ENCODE measurements around the gene GALK1. TPM values are rescaled to one million over a fixed set of nuclear protein-coding genes. Genes with fewer than 3 reads are reported as not detected.
"Not testable (repeated sequence)": the region's sequence is repeated elsewhere in the genome, so short reads cannot be mapped to it uniquely, and the experiment has no call there.

The GALK1 gene
- total RNA-seq, 2 experiments from 2014 or later = 43.4 to 50.7 TPM

DNA sequence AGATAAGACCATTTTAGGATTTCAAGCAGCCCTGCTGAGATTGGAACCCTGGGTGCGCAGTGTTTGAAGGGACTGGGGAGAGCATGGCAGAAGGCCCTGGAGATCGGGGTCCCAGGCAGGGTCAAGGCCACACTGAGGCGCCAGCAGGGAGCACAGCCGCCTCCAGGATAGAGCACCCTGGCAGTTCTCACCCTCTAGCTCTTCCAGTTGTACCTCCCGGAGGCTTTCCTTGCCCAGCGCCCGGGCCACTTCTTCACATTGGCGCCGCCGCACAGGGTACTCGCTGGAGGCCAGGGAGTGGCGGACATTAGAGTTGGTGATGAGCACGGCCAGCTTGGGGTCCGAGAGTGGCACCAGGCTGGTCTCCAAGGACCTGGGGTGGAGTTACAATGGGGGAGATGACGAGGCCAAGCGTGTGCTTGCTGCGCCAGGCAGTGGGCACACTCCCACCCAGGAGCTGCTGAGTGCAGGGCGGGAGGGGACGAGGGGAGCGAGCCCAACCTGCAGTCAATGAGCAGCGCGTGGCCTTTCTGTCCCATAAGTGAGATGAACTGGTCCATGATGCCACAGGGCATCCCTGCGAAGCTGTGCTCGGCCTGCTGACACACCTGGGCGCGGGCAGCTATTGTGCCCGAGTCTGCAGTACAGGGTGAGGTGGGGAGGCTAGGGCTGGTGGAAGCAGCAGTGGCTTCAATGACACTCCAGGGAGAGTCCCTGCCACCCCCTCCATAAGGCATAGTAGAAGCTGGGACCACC lies 2.3 kb downstream of the GALK1 start:
- H3K4me1 Mint-ChIP-seq (ENCODE audit: low read depth) = peaks cover 10% of the 10 kb centered on the region
- DNase-seq (no peak), ATAC-seq (no peak)
- H3K36me3 Mint-ChIP-seq (ENCODE audit: low read depth) = no peaks in the 10 kb centered on the region
- intact Hi-C loops (cut with micrococcal nuclease) = no loop called here
- ChIA-PET POLR2A (interaction anchor here (1.3 to 11.2 kb wide), 3 partner anchors 9 to 13 kb away, joined by 3 to 215 read pairs (median 21); no protein-coding TSS in a partner anchor), CTCF (interaction anchor here (1.3 to 8.7 kb wide), 9 partner anchors 8 to 130 kb away, joined by 4 to 92 read pairs (median 19); partner anchors contain the start of gene SMIM5)
- no peak overlapping the region for H3K27ac Mint-ChIP-seq
- no peaks in the 10 kb centered on the region for H3K9me3 Mint-ChIP-seq
- no peaks in the 10 kb centered on the region for H3K27me3 Mint-ChIP-seq
- TF ChIP-seq, protein P1, sequence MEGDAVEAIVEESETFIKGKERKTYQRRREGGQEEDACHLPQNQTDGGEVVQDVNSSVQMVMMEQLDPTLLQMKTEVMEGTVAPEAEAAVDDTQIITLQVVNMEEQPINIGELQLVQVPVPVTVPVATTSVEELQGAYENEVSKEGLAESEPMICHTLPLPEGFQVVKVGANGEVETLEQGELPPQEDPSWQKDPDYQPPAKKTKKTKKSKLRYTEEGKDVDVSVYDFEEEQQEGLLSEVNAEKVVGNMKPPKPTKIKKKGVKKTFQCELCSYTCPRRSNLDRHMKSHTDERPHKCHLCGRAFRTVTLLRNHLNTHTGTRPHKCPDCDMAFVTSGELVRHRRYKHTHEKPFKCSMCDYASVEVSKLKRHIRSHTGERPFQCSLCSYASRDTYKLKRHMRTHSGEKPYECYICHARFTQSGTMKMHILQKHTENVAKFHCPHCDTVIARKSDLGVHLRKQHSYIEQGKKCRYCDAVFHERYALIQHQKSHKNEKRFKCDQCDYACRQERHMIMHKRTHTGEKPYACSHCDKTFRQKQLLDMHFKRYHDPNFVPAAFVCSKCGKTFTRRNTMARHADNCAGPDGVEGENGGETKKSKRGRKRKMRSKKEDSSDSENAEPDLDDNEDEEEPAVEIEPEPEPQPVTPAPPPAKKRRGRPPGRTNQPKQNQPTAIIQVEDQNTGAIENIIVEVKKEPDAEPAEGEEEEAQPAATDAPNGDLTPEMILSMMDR (IDR thresholded peaks at IDR 0.05) = no peak
- H3K4me3 Mint-ChIP-seq = no peak overlapping the region

GRCh38 chr17:75759978-75760640 lies 4.9 kb downstream of the GALK1 start:
- intact Hi-C loops (cut with micrococcal nuclease); H3K27me3 Mint-ChIP-seq; H3K27ac Mint-ChIP-seq; ATAC-seq; H3K9me3 Mint-ChIP-seq; DNase-seq; H3K4me3 Mint-ChIP-seq; H3K36me3 Mint-ChIP-seq (ENCODE audit: low read depth): not testable (repeated sequence)
- H3K4me1 Mint-ChIP-seq (ENCODE audit: low read depth) = peaks cover 10% of the 10 kb centered on the region
- ChIA-PET POLR2A (interaction anchor here (11.2 kb wide), 1 partner anchor 16 kb away, joined by 215 read pairs; no protein-coding TSS in a partner anchor), CTCF (interaction anchor here (1.2 to 8.7 kb wide), 6 partner anchors 10 to 128 kb away, joined by 3 to 55 read pairs (median 8); partner anchors contain the start of gene SMIM5)

DNA sequence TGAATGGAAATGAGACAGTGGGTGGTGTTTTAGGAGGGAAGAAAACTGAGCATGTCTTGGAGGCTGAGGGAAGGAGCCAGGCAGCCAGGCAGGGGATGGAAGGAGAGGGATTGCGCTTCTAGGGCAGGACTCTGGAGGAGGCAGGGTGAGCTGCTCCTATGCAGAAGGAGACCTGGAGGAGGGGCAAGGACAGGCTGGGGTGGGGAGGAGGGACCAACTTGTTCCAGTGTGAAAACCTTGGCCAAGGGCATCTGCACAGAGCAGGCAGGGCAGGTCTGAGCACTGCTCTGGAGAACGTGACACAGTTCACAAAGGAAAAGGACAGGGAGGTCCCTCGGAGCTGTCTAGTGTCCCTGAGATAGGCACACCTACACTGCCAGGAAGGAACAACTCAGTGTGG lies 5.5 kb downstream of the GALK1 start:
- no peak overlapping the region for H3K4me3 Mint-ChIP-seq
- H3K27me3 Mint-ChIP-seq = no peaks in the 10 kb centered on the region
- no peak overlapping the region for H3K27ac Mint-ChIP-seq
- no peaks in the 10 kb centered on the region for H3K36me3 Mint-ChIP-seq (ENCODE audit: low read depth)
- CTCF ChIA-PET = interaction anchor here (1.2 to 8.7 kb wide), 6 partner anchors 9 to 127 kb away, joined by 3 to 55 read pairs (median 8); partner anchors contain the start of gene SMIM5
- ATAC-seq (no peak), DNase-seq (no peak)
- peaks cover 16% of the 10 kb centered on the region for H3K4me1 Mint-ChIP-seq (ENCODE audit: low read depth)
- intact Hi-C loops (cut with micrococcal nuclease) = no loop called here
- TF ChIP-seq, protein P1 (IDR thresholded peaks at IDR 0.05) = no peak
- POLR2A ChIA-PET = interaction anchor here (11.2 kb wide), 1 partner anchor 16 kb away, joined by 215 read pairs; no protein-coding TSS in a partner anchor
- no peaks in the 10 kb centered on the region for H3K9me3 Mint-ChIP-seq

- H3K36me3 Mint-ChIP-seq (ENCODE audit: low read depth) = no peaks in the 10 kb centered on the region
- no peak for DNase-seq
- ChIA-PET CTCF (interaction anchor here (1.0 to 8.7 kb wide), 3 partner anchors 8 to 25 kb away, joined by 3 to 55 read pairs (median 3); no protein-coding TSS in a partner anchor), POLR2A (interaction anchor here (11.2 kb wide), 1 partner anchor 17 kb away, joined by 215 read pairs; no protein-coding TSS in a partner anchor)
- no peaks in the 10 kb centered on the region for H3K27me3 Mint-ChIP-seq
- no peak overlapping the region for H3K27ac Mint-ChIP-seq
- ATAC-seq = no peak
- H3K4me3 Mint-ChIP-seq = no peak overlapping the region
- TF ChIP-seq, protein P1 (IDR thresholded peaks at IDR 0.05) = no peak
- H3K9me3 Mint-ChIP-seq = no peaks in the 10 kb centered on the region
- H3K4me1 Mint-ChIP-seq (ENCODE audit: low read depth) = peaks cover 14% of the 10 kb centered on the region
- intact Hi-C loops (cut with micrococcal nuclease) = no loop called here
Measured at GRCh38 chr17:75758131-75758905, 6.7 kb downstream of the GALK1 start.

Data from activated CD8-positive, alpha-beta T cell treated with anti-CD3 and anti-CD28 coated beads for 36 hours (primary cell).